Stimulated activated CD8-positive, alpha-beta memory T cell treated with anti-CD3 and anti-CD28 coated beads, Interleukin-15, amount 100 ng/mL, for 4 hours (primary cell): ENCODE measurements around the gene PPP1R17.

Experiments
- DNase-seq, 2 donors: peaks; one replicate each; pipeline ENCODE4 v3.0.0-alpha.2; 2020; ENCODE audit warnings: low read depth in 2 of 2

PPP1R17 gene

GRCh38 chr7:31699050-31699449 lies 12.0 kb downstream of the PPP1R17 start:
- no peak for DNase-seq

GRCh38 chr7:31702354-31702753 lies 15.3 kb downstream of the PPP1R17 start:
- DNase-seq = no peak

DNA sequence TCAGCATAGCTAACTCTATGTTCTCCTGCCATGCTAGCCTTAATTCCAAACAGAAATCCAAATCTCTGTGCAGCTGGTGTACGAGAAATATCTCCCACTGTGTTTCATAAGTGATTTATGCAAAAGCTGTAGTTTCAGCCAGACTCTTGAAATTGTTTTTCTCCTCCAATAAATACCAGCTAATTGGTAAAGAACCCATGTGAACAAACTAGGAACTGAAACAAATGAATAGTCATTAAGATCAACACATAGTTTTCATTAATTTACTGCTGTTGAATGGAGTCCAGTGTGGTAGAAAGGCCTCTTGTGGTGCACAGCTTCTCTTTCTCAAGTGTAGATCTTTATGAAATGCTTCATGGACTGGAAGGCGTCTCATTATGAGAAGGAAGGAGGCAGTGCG lies 18.4 kb downstream of the PPP1R17 start:
- DNase-seq = no peak

DNA sequence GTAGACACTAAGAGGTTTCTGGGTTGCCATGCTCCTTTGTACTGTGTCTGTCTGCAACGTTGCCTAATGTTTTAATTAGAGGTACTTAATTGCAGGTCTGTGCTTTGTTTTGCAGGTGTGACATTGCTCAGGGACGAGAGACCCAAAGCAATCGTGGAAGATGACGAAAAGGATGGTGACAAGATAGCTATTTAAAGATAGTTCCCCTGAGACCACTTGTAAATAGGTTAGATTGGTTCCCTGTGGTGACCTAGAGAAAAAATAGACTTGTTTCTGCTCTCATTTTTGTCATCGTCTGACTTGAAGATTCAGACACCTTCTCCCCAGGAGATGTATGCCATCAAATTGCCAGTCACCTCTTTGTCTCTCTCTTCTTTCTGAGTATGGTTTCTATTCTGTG lies 20.1 kb downstream of the PPP1R17 start:
- DNase-seq = no peak

GRCh38 chr7:31710171-31710570 lies 23.2 kb downstream of the PPP1R17 start:
- no peak for DNase-seq

DNA sequence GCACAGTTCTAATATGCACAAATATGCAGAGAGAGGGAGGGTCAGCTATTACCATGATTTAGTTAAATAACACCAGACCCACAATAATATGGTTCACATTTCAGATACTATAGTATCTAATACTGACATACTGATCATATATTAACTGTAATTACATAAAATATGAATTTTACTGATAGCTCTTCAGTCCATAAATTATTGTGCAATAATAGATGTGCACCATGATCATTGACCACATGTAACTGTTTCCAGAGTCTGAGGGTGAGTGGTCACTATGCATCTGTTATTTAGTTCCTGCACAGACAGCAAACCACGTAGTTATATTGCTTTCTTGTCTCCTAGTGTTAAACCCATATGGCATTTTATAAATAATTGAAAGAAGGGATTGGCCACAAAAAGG lies 29.3 kb downstream of the PPP1R17 start:
- DNase-seq = no peak

- DNase-seq = no peak
These were observed 33.4 kb downstream of the PPP1R17 start for GRCh38 chr7:31720366-31720765.

DNA sequence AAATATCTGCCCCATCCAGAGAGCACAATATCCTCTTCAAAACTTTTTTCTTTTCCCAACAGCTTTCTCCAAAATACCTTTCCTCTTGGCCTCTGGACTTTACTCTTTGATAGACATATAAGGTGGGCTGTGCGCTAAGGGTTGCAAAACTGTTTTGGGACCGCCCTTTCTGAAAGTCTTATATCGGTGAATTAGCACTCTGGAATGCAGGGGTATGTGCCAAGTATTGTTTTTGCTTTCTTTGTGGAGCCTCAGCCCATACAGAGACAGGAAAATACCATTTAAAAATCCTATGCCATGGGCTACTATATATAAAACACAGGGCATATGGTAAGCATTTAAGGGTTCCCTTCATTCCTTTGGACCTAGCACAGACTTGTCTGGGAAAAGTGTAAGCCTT lies 37.7 kb downstream of the PPP1R17 start:
- DNase-seq = no peak

DNA sequence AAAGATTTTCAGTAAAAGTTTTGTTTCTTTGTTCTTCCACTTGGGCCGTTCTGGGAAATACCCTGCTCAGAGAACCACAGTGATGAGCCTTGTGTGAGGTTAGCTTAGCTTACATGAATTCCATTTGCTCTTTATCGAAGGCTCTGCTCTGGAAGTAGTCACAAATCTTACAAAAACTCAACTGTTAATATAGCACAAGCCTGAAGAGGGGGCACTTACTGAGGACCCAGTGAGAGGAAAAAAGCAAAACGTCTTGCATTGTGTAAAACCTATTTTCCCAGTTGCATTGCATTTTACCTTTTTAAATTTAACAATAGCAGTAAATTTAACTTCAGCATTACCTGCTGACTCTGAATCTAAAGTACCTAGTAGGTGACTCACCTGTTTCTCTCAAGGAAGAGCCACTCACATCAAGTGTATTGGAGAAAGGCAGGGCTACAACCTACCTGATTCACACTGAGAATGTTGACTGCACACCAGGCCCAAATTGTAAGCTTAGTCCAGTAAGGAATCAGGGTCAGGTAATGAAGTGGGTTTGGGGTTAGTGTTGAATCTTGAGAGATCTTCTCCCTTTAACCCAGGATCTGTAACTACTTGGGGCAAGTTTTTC lies 42.3 kb downstream of the PPP1R17 start:
- DNase-seq = no peak

- DNase-seq = no peak
These were observed 47.4 kb downstream of the PPP1R17 start for GRCh38 chr7:31734456-31734855.

DNA sequence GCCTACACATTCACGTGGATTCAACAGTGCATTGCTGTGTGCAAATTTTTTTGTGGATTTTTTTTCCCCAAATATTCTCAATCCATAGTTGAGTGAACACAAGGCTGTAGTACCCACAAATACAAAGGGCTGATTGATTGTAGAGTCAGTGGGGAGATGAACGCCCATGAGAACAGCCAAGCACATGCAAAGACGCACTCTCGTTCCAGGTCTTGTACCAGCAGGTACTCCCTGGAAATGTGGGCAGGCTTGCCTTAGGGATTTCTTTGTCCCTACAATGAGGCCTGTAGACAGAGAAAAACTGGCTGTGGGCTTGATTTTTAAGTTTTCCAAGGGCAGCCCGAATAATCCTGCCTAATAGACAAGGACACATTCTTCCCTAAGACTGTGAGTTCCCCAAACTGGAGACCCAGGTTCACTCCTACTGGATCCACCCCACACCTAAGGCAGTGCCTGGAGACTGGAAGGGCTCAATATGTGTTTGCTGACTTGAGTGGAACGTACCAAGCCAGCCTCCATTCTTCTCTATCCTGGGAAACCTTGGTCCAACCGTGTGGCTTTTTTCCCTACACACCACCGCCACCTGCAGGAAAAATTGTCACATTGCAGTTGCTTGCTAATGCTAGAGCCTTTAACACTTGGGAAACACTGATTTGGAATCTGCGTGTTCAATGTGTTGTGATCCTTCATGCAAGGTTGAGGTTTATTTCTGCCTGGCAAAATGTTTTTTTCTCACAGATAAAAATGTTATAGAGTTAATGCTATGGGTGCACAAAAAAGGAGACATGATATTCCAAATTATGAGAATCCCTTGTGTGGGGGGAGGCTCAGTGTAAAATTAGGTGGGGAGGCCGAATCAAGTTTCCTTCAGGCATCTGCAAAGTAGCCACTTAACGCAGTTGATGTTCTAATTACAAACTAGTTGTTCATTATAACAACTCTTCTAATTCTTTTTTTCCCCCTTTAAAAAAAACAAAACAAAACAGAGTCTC lies 49.3 kb downstream of the PPP1R17 start:
- DNase-seq = no peak

- DNase-seq = no peak
These were observed 54.8 kb downstream of the PPP1R17 start for GRCh38 chr7:31741852-31742251.

DNA sequence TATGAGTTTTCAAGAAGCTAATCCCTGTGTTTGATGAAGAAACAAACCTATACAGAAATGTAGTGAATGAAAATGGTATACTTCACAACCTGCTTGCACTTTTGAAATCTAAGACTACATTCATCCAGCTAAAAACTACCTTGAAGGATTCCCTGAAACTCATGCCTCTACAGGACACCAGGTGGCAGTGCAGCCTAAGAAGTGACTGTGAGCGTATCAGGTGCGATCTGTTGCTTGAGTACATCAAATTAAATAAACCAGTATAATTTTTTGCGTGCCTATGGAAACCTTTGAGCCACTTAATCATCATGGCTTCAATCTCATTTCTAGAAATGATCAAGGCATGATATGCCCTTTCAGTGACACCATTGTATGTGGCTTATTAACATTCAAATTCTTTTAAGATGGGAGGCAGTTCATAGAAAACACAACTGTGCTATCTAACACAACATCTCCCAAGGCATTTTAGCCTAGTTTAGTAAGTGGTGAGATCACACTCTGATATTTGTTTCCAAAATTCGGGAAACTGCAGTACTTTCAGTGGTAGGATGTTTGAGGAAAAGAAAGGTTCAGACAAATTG lies 57.4 kb downstream of the PPP1R17 start:
- no peak for DNase-seq

- DNase-seq = no peak
These were observed 60.5 kb downstream of the PPP1R17 start for GRCh38 chr7:31747553-31747952.

DNA sequence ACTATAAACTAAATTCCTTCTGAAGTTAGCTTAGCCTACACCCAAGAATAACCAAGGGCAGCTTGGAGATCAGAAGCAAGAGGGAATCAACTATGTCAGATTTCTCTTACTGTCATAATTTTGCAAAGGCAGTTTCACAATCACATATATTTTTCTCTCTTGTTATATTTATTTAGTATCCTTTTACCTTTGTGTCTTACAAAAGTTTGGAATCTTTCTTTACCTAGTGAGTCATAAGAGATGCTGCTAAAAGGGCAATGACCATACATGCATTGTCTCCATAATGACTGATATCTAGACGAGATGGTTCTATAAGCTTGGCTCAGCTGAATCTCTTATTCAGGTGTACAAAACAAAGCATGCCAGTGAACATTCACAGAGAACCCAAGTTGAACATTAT lies 61.1 kb downstream of the PPP1R17 start:
- DNase-seq = no peak

- DNase-seq = no peak
These were observed 64.7 kb downstream of the PPP1R17 start for GRCh38 chr7:31751726-31752125.
